CD4-positive, alpha-beta T cell treated with Interleukin-6 for 4 hours (primary cell): ENCODE data around the gene C16orf54.
"Not testable (repeated sequence)": the region's sequence is repeated elsewhere in the genome, so short reads cannot be mapped to it uniquely, and the experiment has no call there.

Experiments
- DNase-seq: peaks from one replicate; pipeline ENCODE4 v3.0.0-alpha.2; 2020; ENCODE audit warnings: mixed read lengths

The C16orf54 gene

GRCh38 chr16:29739927-29740629, 5.7 kb downstream of the C16orf54 start:
- not testable (repeated sequence) for DNase-seq

- peak; percentile 67 for DNase-seq
Observed at GRCh38 chr16:29738514-29738913, 7.3 kb downstream of the C16orf54 start.

GRCh38 chr16:29737713-29738112, 8.1 kb downstream of the C16orf54 start:
- DNase-seq, result no peak

- no peak for DNase-seq
Observed at GRCh38 chr16:29736764-29737163, 9.0 kb downstream of the C16orf54 start.

- no peak for DNase-seq
Observed at GRCh38 chr16:29736112-29736511, 9.7 kb downstream of the C16orf54 start.

- no peak for DNase-seq
Observed at GRCh38 chr16:29734786-29735185, 11.0 kb downstream of the C16orf54 start.

- peak; percentile 17 for DNase-seq
Observed at GRCh38 chr16:29731768-29732601, 13.8 kb downstream of the C16orf54 start.

- DNase-seq, result no peak
Observed at GRCh38 chr16:29730649-29731048, 15.1 kb downstream of the C16orf54 start.

GRCh38 chr16:29729116-29729521, 16.7 kb downstream of the C16orf54 start:
- DNase-seq, result no peak

GRCh38 chr16:29727452-29727851, 18.3 kb downstream of the C16orf54 start:
- DNase-seq, result no peak

GRCh38 chr16:29726845-29727377, 18.9 kb downstream of the C16orf54 start:
- DNase-seq, result no peak

GRCh38 chr16:29721167-29721879, 24.5 kb downstream of the C16orf54 start:
- peak; percentile 65 for DNase-seq

- no peak for DNase-seq
Observed at GRCh38 chr16:29720703-29721102, 25.1 kb downstream of the C16orf54 start.

- no peak for DNase-seq
Observed at GRCh38 chr16:29719063-29719462, 26.7 kb downstream of the C16orf54 start.

- no peak for DNase-seq
Observed at GRCh38 chr16:29717113-29717512, 28.7 kb downstream of the C16orf54 start.

- DNase-seq, result no peak
Observed at GRCh38 chr16:29714972-29715371, 30.8 kb downstream of the C16orf54 start.

GRCh38 chr16:29714396-29714795, 31.4 kb downstream of the C16orf54 start:
- no peak for DNase-seq

- DNase-seq, result no peak
Observed at GRCh38 chr16:29712809-29713208, 33.0 kb downstream of the C16orf54 start.

- peak; percentile 62 for DNase-seq
Observed at GRCh38 chr16:29710227-29711219, 35.3 kb downstream of the C16orf54 start.

- not testable (repeated sequence) for DNase-seq
Observed at GRCh38 chr16:29709657-29710056, 36.1 kb downstream of the C16orf54 start.

- DNase-seq, result no peak
Observed at GRCh38 chr16:29708917-29709600, 36.7 kb downstream of the C16orf54 start.
